Measurements from ENCODE around the gene PITRM1. TPM values are rescaled to one million over a fixed set of nuclear protein-coding genes. Genes with fewer than 3 reads are reported as not detected.
A peak's percentile ranks its signal among the peaks of the same experiment; 100 is the strongest.
"Not testable (repeated sequence)": the region's sequence is repeated elsewhere in the genome, so short reads cannot be mapped to it uniquely, and the experiment has no call there.

PITRM1 gene
- 57.9 TPM for polyA plus RNA-seq
- long read RNA-seq, donor 1, partial matches to known transcripts = 0 of 1 reads
- long read RNA-seq, donor 1, other reads (novel, unspliced or antisense) = 0 of 1 reads
- long read RNA-seq, donor 2, partial matches to known transcripts = 9 of 15 reads
- long read RNA-seq, donor 2, other reads (novel, unspliced or antisense) = 0 of 15 reads
- long read RNA-seq, donor 3 = 0 reads
- long read RNA-seq, donor 4 = 0 reads
- long read RNA-seq, donor 5, partial matches to known transcripts = 0 of 1 reads
- long read RNA-seq, donor 5, other reads (novel, unspliced or antisense) = 0 of 1 reads
- long read RNA-seq, donor 6, partial matches to known transcripts = 0 of 4 reads
- long read RNA-seq, donor 6, other reads (novel, unspliced or antisense) = 0 of 4 reads
- long read RNA-seq, donor 7, partial matches to known transcripts = 0 of 3 reads
- long read RNA-seq, donor 7, other reads (novel, unspliced or antisense) = 0 of 3 reads
- long read RNA-seq, donor 8, partial matches to known transcripts = 5 of 11 reads
- long read RNA-seq, donor 8, other reads (novel, unspliced or antisense) = 0 of 11 reads
- long read RNA-seq, donor 9, partial matches to known transcripts = 6 of 6 reads
- long read RNA-seq, donor 9, other reads (novel, unspliced or antisense) = 0 of 6 reads
- long read RNA-seq, donor 10, transcript PITRM1-201 (27 exons, 3,450 nt) = major isoform, 9 of 11 reads
- long read RNA-seq, donor 10, partial matches to known transcripts = 0 of 11 reads
- long read RNA-seq, donor 10, other reads (novel, unspliced or antisense) = 0 of 11 reads
- long read RNA-seq, donor 11, partial matches to known transcripts = 0 of 4 reads
- long read RNA-seq, donor 11, other reads (novel, unspliced or antisense) = 0 of 4 reads

GRCh38 chr10:3172446-3173170 is at the start of gene PITRM1:
Gene PITRM1, minus strand, starts transcription at chr10:3172782. Its CDS starts 10 bp downstream, at chr10:3172772.
- Histone ChIP-seq H3K9me3 (ENCODE audit: control insufficient read depth, low read depth, low read length) (peaks cover 6% of the 10 kb centered on the region), H3K36me3 (ENCODE audit: control insufficient read depth, insufficient read depth, low read length) (peaks cover 24% of the 10 kb centered on the region), H3K4me1 (ENCODE audit: control insufficient read depth, insufficient read depth, low read length) (no peaks in the 10 kb centered on the region), H3K4me3 (ENCODE audit: low read length) (peak within 1 kb of the TSS; percentile 80), H3K27ac (ENCODE audit: low read length) (peak within 1 kb of the TSS; percentile 78), H3K27me3 (ENCODE audit: control insufficient read depth, insufficient read depth, low read length) (no peaks in the 10 kb centered on the region)
- no CpG with 5 or more reads among the region's 73 CpGs for WGBS (ENCODE audit: insufficient coverage, low lambda C conversion rate)
- DNase-seq = peak; percentile 99 to 100

GRCh38 chr10:3222068-3222467 is 49.5 kb upstream of the PITRM1 start:
- Histone ChIP-seq H3K27ac (ENCODE audit: low read length) (no peak overlapping the region), H3K4me1 (ENCODE audit: control insufficient read depth, insufficient read depth, low read length) (no peaks in the 10 kb centered on the region), H3K27me3 (ENCODE audit: control insufficient read depth, insufficient read depth, low read length) (no peaks in the 10 kb centered on the region), H3K9me3 (ENCODE audit: control insufficient read depth, low read depth, low read length) (no peaks in the 10 kb centered on the region), H3K4me3 (ENCODE audit: low read length) (no peak overlapping the region), H3K36me3 (ENCODE audit: control insufficient read depth, insufficient read depth, low read length) (no peaks in the 10 kb centered on the region)
- DNase-seq = no peak
- 53% methylated on average over 3 of the region's 10 CpGs for WGBS (ENCODE audit: insufficient coverage, low lambda C conversion rate)

DNA sequence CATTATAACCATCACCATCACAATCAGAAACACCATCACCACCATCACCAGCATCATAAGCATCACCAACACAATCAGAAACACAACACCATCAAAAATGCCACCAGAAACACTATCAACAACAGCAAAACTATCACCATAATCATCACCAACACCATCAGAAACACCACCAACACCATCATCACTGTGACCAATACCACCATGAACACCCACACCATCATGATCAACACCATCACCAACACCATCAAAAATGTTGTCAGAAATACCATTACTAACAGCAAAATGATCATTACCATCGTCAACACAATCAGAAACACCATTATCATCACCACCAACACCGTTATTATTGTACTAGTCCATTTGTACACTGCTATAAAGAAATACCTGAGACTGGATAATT is 49.0 kb upstream of the PITRM1 start:
- H3K36me3 ChIP-seq (ENCODE audit: control insufficient read depth, insufficient read depth, low read length); H3K27ac ChIP-seq (ENCODE audit: low read length); H3K4me3 ChIP-seq (ENCODE audit: low read length); H3K4me1 ChIP-seq (ENCODE audit: control insufficient read depth, insufficient read depth, low read length); H3K9me3 ChIP-seq (ENCODE audit: control insufficient read depth, low read depth, low read length); DNase-seq; H3K27me3 ChIP-seq (ENCODE audit: control insufficient read depth, insufficient read depth, low read length): not testable (repeated sequence)
- no CpG with 5 or more reads among the region's 2 CpGs for WGBS (ENCODE audit: insufficient coverage, low lambda C conversion rate)

DNA sequence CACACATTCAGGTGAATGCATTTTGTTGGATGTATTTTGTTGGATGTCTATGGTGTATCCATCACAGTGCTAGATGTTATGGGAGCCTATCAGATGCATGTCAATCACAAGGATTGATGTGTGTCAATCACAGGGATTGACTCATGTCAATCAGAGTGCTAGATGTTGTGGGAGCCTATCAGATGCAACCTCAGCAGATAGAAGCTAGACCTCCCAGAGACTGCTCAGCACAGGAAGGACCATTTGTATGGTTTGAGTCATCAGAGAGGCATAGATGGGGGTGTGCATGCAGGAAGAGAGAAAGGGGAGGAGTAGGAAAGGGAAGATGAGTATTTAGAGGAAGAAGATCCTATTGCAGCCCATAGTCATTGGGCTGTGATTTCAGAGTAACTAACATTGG is 48.3 kb upstream of the PITRM1 start:
- DNase-seq = no peak
- Histone ChIP-seq H3K4me1 (ENCODE audit: control insufficient read depth, insufficient read depth, low read length) (no peaks in the 10 kb centered on the region), H3K27me3 (ENCODE audit: control insufficient read depth, insufficient read depth, low read length) (no peaks in the 10 kb centered on the region), H3K36me3 (ENCODE audit: control insufficient read depth, insufficient read depth, low read length) (no peaks in the 10 kb centered on the region), H3K27ac (ENCODE audit: low read length) (no peak overlapping the region), H3K9me3 (ENCODE audit: control insufficient read depth, low read depth, low read length) (no peaks in the 10 kb centered on the region), H3K4me3 (ENCODE audit: low read length) (no peak overlapping the region)

DNA sequence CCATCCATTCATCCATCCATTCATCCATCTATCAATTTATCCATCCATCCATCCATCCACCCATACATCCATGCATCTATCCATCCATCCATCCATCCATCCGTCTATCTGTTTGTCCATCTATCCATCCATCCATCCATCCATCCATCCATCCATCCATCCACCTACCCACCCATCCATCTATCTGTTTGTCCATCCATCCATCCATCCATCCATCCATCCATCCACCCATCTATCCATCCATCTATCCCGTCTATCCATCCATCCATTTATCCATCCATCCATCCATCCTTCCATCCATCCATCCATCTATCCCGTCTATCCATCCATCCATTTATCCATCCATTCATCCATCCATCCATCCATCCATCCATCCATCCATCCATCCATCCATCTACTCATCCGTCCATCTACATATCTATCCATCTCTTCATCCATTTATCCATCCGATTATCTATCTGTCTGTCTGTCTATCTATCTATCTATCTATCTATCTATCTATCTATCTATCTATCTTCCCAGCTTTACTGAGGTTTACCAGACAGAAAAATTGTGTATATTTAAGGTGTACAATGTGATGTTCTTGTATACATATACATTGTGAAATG is 46.5 kb upstream of the PITRM1 start:
- H3K9me3 ChIP-seq (ENCODE audit: control insufficient read depth, low read depth, low read length); DNase-seq; H3K27me3 ChIP-seq (ENCODE audit: control insufficient read depth, insufficient read depth, low read length); H3K27ac ChIP-seq (ENCODE audit: low read length); H3K4me3 ChIP-seq (ENCODE audit: low read length); H3K4me1 ChIP-seq (ENCODE audit: control insufficient read depth, insufficient read depth, low read length); H3K36me3 ChIP-seq (ENCODE audit: control insufficient read depth, insufficient read depth, low read length): not testable (repeated sequence)
- 96% methylated on average over 5 of the region's 5 CpGs for WGBS (ENCODE audit: insufficient coverage, low lambda C conversion rate)

GRCh38 chr10:3217853-3218252 is 45.3 kb upstream of the PITRM1 start:
- no peak for DNase-seq
- no CpG with 5 or more reads among the region's 12 CpGs for WGBS (ENCODE audit: insufficient coverage, low lambda C conversion rate)

DNA sequence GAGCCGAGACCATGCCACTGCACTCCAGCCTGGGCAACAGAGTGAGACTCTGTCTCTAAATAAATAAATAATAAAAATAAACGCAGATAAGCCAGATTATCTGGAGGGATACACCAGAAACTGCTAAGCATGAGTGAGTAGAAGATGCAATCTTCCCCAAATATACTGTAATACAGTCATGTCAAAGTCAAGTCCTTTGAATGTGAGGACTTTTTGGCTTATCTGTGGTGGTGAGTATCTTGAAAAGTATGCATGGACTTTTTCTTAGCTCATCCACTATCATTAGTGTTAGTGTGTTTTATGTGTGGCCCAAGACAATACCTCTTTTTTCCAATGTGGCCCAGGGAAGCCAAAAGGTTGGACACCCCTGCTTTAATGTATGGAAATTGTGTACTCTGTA is 44.7 kb upstream of the PITRM1 start:
- Histone ChIP-seq H3K4me1 (ENCODE audit: control insufficient read depth, insufficient read depth, low read length) (no peaks in the 10 kb centered on the region), H3K36me3 (ENCODE audit: control insufficient read depth, insufficient read depth, low read length) (no peaks in the 10 kb centered on the region), H3K27ac (ENCODE audit: low read length) (no peak overlapping the region), H3K9me3 (ENCODE audit: control insufficient read depth, low read depth, low read length) (no peaks in the 10 kb centered on the region), H3K4me3 (ENCODE audit: low read length) (no peak overlapping the region), H3K27me3 (ENCODE audit: control insufficient read depth, insufficient read depth, low read length) (no peaks in the 10 kb centered on the region)
- WGBS (ENCODE audit: insufficient coverage, low lambda C conversion rate) = 60% methylated on average over 1 of the region's 2 CpGs
- no peak for DNase-seq

More at GRCh38 chr10:3217853-3218252, 45.3 kb upstream of the PITRM1 start:
- Histone ChIP-seq H3K4me1 (ENCODE audit: control insufficient read depth, insufficient read depth, low read length) (no peaks in the 10 kb centered on the region), H3K4me3 (ENCODE audit: low read length) (no peak overlapping the region), H3K27me3 (ENCODE audit: control insufficient read depth, insufficient read depth, low read length) (no peaks in the 10 kb centered on the region), H3K27ac (ENCODE audit: low read length) (no peak overlapping the region), H3K9me3 (ENCODE audit: control insufficient read depth, low read depth, low read length) (no peaks in the 10 kb centered on the region), H3K36me3 (ENCODE audit: control insufficient read depth, insufficient read depth, low read length) (no peaks in the 10 kb centered on the region)

- no peaks in the 10 kb centered on the region for H3K9me3 ChIP-seq (ENCODE audit: control insufficient read depth, low read depth, low read length)
- no peak overlapping the region for H3K4me3 ChIP-seq (ENCODE audit: low read length)
- 100% methylated on average over 4 of the region's 14 CpGs for WGBS (ENCODE audit: insufficient coverage, low lambda C conversion rate)
- H3K27me3 ChIP-seq (ENCODE audit: control insufficient read depth, insufficient read depth, low read length) = no peaks in the 10 kb centered on the region
- no peaks in the 10 kb centered on the region for H3K4me1 ChIP-seq (ENCODE audit: control insufficient read depth, insufficient read depth, low read length)
- DNase-seq = no peak
- no peak overlapping the region for H3K27ac ChIP-seq (ENCODE audit: low read length)
- no peaks in the 10 kb centered on the region for H3K36me3 ChIP-seq (ENCODE audit: control insufficient read depth, insufficient read depth, low read length)
These were observed 42.7 kb upstream of the PITRM1 start for GRCh38 chr10:3215153-3215775.

- no peaks in the 10 kb centered on the region for H3K36me3 ChIP-seq (ENCODE audit: control insufficient read depth, insufficient read depth, low read length)
- H3K4me1 ChIP-seq (ENCODE audit: control insufficient read depth, insufficient read depth, low read length) = no peaks in the 10 kb centered on the region
- 100% methylated on average over 2 of the region's 20 CpGs for WGBS (ENCODE audit: insufficient coverage, low lambda C conversion rate)
- DNase-seq = no peak
- no peak overlapping the region for H3K4me3 ChIP-seq (ENCODE audit: low read length)
- no peaks in the 10 kb centered on the region for H3K9me3 ChIP-seq (ENCODE audit: control insufficient read depth, low read depth, low read length)
- H3K27ac ChIP-seq (ENCODE audit: low read length) = no peak overlapping the region
- H3K27me3 ChIP-seq (ENCODE audit: control insufficient read depth, insufficient read depth, low read length) = no peaks in the 10 kb centered on the region
These were observed 41.4 kb upstream of the PITRM1 start for GRCh38 chr10:3213758-3214515.

Measured in large intestine (tissue), 12 donors.